ENCODE results near the gene TRMT61A.

TRMT61A gene

DNA sequence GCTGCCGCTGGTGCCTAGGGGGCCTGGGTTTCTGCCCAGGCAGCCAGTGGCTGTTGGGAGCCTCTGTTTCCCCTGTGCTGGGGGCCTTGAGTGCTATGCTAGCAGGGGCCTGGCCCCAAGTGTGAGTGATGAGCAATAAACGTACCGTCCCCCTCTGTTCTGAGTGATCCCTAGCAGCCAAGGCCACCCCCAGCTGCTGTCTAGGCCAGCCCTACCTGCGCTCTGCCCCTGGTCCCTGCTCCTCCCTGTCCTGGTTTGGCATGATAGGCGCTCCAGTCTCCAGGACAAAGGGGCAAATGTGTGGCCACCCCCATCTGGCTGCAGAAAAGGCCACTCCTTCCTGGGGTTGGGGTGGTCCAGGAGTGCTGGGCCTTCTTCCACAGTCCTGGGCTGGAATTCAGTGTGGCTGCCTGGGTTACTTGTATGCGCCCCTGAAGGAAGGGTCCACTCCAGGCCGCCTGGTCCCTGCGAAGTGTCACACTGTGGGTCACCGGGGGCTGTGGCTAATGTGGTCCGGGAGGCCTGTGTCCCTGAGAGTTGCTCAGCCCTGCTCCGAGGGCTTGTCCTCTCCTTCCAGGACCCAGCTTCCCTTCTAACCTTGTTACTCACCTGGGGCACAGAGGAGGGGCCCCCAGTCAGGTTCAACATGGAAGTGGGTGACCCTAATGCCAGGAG, 7.0 kb downstream of the TRMT61A start:
- no peak for DNase-seq

DNA sequence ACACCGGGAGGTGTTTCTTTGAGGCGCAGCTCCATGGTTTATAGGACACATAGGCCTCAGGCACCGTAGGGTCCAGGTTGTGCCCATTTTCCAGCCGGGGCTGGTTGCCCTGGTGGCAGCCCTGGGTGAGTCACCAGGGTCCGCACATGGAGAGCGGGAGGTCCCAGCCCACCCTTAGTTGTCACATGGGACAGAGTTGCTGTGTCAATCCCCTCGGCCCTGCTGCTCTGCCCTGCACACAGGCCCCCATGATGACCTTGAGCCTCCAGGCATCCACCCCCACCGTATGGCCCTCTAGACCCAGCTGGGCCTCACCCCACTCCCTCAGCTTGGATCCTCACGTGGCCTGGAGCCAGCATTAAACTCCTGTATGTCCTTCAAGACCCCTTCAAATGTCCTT, 7.7 kb downstream of the TRMT61A start:
- no peak for DNase-seq

DNA sequence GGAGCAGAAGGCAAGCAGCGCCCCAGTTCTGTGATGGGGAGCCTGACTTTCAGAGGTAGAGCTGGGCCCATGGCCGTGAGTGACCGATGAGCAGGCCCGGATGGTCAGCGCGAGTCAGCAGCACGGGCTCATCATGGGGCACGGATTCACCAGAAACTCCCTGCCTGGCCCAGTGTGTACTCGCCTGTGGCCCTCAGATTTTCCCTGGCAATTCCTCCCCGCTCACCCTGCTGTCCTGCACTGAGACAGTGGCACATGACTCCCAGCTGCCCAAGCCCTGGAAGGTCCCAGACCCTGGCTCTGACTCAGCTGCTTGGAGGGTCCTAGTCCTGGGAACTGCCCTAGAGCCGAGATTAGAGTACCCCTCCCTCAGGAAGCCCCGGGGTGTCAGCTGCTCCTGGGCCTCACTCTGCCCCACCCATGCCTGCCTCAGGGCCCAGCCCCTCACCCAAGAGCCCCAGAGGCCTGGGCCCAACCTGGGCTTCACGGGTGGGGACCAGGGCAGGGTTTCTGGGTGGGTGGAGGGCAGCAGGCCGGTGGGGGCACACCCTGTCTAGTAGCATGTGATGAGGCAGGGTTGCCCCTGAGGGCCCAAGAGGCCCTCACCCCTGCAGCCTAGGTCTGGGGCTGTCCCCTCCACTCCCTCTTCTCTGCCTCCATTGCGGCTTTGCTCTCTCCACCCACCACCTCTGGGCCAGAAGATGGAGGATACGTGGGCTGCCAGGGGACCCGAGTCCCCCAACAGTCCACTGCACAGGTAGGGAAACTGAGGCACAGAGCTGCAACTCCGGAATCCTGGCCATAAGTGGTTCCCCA, 8.4 kb downstream of the TRMT61A start:
- DNase-seq, result no peak

DNA sequence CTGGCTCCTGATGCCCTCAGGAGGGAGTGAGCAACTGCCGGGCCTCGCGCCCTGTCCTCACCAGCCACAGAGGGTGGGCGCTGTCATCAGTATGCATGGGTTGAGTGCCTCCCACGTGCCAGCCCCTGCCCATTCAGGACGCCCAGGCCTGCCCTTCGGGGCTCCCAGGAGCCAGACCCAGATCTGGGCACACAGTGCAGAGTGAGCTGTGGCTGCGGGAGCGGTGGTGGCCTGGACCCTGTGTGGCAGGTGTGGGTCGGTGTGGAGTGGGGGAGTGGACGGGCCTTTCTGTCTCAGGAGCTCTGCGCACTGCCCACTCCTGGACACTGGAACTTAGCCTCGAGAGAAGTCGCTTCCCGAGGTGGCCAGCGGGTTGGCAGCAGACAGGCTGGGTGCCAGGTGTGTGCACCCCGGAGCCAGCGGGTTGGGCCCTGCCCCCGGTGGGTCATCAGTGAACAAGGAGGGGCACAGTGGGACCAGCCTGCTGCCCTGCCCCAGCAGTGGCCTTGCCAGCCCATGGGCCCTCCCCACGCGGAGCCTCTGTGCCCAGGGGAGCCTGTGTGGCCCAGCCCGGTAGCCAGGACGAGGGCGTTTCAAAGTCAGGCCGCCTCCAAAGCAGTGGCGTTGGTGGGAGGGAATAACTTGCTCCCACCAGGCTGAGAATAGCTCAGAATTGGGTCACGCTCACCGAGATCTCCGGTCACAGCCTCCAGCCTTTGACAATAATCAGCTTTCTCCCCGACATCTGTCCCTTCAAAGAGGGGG, 9.5 kb downstream of the TRMT61A start:
- DNase-seq, result no peak

DNA sequence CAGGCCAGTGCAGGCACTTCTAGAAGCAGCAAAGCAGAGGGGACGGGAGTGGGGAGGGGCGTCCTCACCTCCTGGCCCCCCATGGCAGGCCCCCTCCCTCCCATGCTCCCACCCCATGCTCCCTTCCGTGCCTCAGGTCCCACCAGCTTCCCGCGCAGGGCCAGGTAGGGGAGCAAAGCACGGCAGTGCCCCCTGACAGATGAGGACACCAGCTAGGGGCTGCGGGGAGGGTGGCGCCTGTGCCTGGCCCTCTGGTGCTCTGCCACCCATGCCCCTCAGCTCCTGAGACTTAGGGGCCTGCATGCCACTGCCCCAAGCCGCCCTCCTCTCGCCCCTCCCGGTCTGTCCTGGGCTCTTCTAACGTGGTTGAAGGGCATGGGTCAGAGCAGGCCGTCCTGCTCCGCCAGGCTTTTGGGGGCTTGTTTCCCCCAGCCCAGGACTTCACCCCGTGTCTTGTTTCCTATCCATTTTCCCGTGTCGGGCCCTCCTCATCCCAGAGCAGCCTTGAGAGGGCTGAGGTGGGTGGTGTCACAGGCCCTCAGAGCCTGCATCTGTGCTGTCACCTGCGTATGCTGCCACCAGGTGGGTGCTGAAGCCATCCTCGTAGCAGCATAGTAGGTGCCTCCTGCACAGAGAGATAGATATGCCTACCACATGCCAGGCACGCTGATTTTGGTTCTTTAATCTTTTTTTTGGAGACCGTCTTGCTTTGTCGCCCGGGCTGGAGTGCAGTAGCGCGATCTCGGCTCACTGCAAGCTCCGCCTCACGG, 10.2 kb downstream of the TRMT61A start:
- no peak for DNase-seq

DNA sequence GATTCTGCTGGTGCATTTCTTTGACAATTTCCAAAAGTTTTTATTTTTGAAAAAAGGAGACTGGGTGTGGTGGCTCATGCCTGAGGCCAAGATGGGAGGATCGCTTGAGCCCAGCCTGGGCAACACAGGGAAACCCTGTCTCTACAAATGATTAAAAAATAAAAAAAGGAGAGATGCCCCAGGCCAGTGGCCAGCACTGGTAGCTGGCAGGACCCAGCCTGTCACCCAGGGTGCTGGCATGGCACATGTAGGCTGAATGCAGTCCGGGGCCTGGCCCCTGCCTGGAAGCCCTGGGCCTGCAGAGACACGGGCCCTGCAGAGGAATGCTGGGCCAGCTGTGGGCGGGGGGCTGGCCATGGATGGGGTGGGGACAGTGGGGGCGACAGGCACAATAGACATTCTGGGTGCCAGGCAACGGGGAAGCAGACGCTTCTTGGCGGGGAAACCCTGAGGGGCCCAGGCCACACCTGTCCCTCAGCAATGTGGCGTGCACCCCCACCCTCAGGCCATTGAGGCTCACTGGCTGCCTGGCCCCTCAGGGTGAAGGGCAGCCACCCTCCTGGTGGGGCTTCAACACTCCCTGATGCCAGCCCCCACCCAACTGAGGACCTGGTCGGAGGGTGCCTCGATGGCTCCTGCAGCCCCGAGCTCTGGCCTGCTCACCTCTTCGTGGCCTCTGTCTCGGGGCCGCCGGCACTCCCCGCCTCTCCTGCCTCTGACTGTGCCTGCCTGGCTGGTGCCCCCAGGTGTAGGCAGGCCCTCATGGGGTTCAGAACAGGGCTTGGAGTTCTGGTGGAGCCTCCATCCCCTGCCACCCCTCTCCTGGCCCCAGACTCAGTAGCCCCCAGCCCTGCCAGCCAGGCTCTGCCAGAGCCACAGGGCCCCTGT, 12.1 kb downstream of the TRMT61A start:
- no peak for DNase-seq

DNA sequence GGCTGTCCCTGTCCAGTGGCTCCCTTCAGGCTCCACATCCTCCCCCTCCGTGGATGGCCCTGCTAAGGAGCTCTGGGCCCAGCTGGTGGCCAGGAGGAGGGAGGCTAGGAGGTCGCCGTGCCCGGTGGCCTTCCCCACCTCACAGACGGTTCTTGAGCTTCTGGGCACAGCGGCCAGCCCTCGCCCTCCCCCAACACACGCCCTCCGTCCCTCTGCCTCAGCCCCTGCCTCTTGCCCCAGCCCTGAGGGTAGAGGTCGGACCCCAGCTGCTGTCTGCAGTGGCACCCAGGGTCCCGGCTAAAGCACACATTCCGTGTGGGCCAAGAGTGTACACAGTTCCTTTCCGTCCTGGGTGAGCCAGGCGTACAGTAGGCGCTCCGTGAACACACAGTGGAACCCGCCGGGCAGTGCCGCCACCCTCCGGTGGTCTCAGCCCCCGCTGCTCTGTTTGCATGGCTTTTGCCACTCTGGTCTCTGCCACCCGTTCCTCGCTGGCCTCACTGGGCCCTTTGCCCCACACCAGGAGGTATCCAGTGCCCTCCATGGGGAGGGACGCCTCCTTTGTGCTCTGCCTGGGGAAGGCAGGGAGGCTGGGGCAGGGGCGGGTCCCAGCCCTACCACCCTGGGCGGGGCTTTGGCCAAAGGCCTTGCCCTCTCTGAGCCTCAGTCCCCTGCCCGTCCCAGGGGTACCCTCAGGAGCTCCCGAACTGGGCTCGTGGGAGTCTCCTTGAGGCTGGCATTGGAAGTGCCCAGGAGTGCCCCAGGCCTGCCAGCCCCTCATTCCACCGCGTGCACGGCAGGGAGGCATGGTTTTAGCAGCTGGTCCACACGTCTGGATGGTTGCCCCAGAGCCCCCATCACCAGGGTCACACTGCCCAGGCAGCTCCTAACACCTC, 13.0 kb downstream of the TRMT61A start:
- DNase-seq, result no peak

DNA sequence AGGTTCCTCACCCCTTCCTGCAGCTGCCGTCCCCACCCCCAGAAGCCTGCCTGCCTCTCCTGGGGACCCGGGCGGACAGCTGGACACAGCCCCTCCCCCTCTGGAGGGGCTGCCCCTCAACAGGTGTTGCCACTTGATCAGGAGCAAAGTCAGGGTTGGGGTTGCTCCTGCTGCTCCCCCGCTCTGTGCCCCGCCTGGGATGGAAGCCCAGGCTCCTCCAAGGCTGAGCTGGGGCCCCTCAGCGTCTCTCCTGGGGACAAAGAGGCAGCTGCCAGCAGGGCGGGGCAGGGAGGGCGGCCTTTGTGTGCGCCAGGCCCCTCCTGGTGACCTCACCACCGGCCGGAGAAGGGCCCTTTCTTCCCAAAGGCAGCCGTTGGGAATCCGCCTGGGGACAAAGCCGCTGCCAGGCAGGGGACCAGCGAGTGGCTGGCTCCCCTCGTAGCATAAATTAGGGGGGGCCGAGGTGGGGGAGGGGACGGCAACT, 13.7 kb downstream of the TRMT61A start:
- no peak for DNase-seq

DNA sequence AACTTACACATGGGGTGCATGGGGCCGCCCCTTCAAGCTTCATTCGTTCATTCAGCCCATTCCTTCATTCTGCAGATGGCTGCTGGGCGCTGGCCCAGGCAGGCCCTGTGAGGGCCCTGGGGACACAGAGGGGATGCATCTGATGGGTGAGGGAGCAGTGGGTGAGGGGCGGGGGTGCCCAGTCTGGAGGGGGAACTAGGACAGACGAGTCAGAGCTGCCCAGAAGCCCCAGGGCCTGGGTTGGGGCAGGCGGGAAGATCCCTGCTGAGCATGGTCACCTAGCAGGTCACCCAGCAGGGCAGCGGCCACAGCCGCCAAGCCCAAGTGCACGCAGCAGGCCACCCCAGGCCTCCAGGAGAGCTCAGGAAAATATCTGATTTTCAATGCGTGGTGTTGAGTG, 14.1 kb downstream of the TRMT61A start:
- no peak for DNase-seq

DNA sequence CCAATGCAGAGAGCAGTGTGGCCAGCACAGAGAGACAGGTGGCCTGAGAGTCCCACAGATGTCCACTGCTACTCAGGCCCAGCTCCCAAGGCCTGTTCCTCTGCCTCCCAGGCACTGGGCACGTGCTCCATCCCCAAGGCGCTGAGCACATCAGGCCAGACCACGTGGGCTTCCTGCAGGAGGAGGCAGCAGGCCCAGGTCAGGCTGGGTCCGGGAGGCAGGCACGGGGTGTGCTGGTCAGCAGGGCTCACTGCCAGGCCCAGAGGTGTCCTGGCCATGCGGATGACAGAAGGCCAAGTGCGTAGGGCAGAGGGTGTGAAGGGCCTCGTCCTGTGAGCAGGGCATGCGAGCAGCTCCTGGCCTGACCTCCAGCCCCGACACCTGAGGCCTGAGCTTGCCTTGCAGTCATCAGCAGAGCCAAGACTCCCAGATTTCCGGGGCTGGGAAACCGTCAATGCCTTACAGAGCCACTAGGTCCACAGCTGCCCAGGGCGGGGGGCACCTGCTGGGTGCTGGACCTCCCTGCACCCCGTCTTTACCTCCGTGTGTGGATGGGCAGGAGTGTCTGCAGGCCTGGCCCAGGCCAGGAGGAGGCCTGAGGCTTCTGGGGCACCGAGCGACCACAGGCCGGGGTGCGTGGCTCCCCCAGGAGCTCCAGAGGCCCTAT, 14.9 kb downstream of the TRMT61A start:
- DNase-seq, result no peak

DNA sequence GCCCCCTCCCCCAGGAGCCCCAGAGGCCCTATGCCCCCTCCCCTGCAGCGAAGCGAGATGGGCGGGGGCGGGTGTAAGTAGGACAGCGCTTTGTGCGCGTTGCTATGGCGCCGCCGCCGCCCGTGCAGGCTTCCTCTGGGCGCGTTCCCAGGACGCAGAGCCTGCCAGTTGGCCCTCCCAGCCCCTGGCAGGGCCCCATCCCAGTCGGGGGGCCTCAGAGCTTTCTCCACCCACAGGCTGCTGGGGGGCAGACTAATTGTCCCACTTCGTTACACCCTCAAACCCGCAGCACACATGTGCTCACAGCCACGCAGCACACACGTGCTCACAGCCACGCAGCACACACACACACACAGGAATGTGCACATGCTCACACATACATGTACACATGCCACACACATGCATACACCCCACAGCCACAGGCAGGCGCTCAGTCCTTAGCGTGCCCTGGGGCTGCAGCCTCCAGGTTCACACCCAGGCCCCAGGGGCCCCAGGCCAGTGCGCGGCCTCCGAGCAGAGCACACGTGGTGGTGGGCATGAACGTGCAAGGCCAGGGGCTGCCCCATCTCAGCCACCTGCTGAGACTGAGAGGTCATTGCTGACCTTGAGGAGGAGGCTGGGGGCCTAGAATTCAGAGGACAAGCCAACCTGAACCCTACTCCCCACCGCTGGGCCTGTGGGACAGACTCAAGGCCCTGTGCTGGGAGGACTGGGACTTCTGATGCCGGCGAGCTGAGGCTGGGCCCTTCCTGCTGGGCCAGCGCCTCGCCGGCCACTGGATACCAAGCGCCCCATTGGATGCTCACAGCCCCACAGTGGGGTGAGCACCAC, 15.6 kb downstream of the TRMT61A start:
- DNase-seq, result peak; percentile 24

DNA sequence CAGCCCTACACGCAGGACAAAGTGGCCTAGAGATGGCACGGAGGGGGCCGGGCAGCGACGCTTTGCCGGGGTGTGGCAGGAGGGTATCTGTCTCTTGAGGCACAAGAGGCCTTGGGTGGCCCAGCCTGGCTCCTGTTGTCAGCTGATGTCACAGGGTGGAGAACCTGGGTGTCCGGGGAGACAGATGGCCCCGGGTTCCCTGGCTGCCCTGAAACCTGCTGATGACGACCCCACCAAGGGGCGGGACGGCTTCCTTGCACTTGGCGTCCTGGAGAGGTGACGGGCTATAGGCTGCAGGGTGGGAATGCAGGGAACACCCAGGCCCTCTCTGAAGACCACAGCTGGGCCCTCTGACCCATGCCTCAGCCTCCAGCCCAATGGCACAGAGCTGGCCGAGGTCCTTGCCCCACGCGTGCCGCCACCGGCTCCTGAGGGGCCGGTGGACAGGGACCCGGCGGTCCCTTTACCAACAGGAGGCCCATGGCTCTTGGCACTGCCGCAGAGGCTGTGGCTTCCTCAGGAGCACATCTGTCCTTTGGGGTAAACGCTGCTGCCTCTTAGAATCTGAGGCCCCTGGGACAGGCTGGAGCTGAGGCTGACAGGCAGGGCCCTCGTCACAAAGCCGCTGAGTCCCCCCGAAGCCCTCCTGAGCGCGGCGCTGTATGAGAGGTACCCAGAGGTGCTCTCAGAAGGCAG, 16.4 kb downstream of the TRMT61A start:
- no peak for DNase-seq

DNA sequence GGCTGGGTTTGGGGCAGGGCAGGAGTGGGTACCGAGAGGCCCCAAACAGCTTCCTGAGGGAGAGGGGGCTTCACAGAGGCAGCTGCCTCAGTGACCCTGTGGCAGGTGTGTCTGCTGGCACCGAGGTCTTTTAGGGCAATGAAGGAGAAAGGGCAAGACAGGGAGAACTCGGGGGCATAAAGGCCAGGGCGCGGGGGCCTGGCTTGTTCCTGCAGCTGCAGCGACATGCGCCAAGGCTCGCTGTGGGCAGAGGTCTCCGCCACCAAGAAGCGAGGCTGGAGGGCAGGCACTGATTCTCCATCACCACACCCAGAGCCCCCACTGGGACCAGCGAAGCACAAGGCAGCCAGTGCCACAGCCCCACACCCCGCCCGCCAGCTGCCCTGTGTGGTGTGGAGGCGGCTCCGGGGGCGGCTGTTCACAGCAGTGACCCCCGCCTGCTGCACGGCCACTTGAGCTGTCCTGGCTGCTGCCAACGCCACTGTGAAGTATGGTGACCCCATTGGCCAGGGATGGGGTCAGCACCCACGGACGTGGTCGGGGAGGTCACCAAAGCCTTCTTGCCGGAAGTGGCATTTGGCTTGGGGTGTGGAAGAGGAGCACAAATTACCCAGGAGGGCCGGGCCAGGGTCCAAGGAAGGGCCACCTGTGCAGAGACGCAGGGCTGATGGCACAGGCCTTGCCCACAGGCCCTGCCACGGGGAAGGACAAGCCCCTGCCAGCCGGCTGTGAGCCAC, 17.1 kb downstream of the TRMT61A start:
- no peak for DNase-seq

DNA sequence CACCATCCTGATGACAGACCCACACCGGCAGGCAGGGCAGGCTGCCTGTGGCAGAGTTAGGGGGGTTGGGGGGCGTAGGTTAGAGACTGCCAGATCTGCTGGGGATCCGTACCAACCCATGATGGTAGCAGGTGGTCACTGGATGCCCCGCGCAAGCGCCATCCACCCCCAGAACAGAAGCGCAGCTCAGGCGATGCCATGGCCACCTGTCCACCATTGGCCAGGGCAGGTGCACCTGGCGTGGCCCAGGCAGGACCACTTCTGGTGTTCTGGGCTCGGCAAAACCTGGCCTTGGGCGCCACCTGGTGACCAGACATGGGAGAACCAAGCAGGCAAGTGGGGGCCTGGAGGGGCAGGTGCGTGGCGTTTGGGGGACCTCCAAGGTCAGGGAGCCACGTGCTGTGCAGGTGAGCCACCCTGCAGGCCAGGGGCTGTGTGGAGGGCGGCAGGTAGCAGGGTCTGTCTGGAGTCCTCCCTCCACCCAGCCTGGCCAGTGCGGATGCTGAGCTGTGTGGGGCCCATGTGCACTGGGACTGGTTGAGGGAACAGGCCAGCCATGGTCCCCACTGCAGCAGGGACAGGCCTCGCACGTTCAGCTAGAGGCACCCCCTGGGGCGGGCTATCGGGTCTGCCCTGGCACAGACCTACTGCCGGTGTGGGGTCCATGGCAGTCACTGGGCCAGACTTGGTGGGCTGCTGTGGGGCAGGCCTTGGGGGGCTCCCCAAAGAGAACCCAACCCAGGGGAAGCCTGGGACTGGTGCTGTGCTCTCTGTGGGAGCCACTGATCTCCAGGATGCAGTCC, 17.9 kb downstream of the TRMT61A start:
- peak; percentile 39 for DNase-seq

DNA sequence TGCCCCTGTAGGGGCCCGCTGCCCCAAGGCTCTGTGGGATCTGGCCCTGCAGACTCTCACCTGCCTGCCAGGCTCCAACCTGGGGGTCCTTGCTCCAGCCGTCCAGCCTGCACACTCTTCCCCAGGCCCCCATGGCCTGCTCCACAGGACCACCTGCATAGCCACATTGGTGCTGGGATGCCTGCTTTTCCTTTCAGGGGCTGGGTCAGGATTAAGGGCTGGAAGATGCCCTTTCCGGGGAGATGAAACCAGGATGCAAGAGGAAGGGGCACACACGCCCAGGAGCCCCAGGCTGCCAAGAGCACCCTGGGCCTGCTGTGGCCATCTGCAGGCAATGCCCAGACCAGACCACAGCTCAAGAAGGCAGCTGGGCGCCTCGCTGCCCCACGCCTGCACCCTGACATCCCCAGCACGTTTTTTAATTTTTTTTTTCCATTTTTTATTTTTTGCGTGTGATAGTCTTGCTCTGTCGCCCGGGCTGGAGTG, 18.5 kb downstream of the TRMT61A start:
- no peak for DNase-seq

DNA sequence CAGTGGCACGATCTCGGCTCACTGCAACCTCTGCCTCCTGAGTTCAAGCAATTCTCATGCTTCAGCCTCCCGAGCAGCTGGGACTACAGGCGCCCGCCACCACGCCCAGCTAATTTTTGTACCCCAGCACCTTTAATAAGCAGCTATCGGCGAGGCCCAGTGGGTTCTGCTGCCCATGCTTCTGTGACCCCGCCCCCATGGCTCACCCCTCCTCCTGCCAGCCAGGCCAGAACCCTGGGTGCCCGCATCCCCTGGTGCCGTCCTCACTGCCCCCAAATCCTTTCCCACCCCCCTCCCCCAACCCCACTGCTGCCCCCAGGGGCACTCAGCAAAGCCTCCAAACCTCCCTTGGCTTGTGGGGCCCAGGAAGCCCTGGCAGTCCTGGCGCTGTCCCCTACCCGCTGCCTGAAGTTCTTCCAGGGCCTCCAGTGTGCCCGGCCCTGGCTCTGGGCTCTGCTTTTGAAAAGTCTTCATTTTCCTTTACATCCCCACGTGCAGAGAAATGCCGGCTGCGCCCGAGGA, 19.0 kb downstream of the TRMT61A start:
- no peak for DNase-seq

All from NCI-H1436 treated with DMSO at 0.1 percent for 48 hours (cell line).